ENCODE measurements around the gene RAB24.

DNA sequence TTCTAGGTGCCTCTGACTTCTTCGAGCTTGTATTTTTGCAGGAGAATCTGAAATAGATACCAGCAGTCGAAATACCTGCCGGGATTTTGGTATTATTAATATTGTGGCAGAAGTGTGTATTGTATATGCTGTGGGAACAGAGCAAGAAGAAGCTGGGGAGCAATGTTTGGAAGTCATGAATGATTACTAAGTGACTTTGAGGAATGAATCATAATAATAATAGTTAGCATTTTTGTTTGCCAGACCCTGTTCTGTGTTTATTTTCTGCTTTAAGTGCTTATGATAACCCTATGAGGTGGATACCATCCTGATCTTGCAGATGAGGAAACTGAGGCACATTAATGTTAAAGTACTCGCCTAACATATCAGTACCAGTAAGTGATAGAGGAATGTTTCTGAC, 32.4 kb downstream of the RAB24 start:
- TF ChIP-seq, protein P1, sequence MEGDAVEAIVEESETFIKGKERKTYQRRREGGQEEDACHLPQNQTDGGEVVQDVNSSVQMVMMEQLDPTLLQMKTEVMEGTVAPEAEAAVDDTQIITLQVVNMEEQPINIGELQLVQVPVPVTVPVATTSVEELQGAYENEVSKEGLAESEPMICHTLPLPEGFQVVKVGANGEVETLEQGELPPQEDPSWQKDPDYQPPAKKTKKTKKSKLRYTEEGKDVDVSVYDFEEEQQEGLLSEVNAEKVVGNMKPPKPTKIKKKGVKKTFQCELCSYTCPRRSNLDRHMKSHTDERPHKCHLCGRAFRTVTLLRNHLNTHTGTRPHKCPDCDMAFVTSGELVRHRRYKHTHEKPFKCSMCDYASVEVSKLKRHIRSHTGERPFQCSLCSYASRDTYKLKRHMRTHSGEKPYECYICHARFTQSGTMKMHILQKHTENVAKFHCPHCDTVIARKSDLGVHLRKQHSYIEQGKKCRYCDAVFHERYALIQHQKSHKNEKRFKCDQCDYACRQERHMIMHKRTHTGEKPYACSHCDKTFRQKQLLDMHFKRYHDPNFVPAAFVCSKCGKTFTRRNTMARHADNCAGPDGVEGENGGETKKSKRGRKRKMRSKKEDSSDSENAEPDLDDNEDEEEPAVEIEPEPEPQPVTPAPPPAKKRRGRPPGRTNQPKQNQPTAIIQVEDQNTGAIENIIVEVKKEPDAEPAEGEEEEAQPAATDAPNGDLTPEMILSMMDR (IDR thresholded peaks at IDR 0.05): no peak
- TF ChIP-seq POLR2AphosphoS5 (IDR thresholded peaks at IDR 0.05) (no peak), POLR2A (IDR thresholded peaks at IDR 0.05; ENCODE audit: low read depth) (no peak), EP300 (IDR thresholded peaks at IDR 0.05) (no peak)

All from esophagus muscularis mucosa (tissue), 4 donors.